Measurements from ENCODE around the gene SLC36A2. TPM values are rescaled to one million over a fixed set of nuclear protein-coding genes. Genes with fewer than 3 reads are reported as not detected.

The SLC36A2 gene
- polyA plus RNA-seq, 3 donors from 2014 or later = not detected

- Mint-ChIP-seq H3K27me3 (ENCODE audit: low read depth in 3 of 3) (peaks cover 0 to 3% (median 3%) of the 10 kb centered on the region in 3 donors), H3K4me3 (no peak overlapping the region), H3K9me3 (no peaks in the 10 kb centered on the region), H3K27ac (no peak overlapping the region), H3K4me1 (no peaks in the 10 kb centered on the region), H3K36me3 (no peaks in the 10 kb centered on the region)
- no peak for DNase-seq
Observed at GRCh38 chr5:151288180-151288579, 59.2 kb downstream of the SLC36A2 start.

DNA sequence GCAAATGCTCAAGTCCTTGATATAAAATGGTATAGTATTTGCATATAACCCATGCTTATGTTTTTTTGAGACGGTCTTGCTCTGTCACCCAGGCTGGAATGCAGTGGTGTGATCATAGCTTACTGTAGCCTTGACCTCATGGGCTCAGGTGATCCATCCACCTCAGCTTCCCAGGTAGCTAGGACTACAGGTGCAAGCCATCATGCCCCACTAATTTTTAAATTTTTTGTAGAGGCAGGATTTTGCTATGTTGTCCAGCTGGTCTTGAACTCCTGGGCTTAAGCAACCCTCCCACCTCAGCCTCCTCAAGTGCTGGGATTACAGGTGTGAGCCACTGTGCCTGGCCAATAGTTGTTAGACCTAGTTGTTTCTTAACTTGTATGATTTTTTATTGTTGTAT, 61.1 kb downstream of the SLC36A2 start:
- DNase-seq = no peak
- Mint-ChIP-seq H3K27me3 (ENCODE audit: low read depth in 3 of 3) (peaks cover 0 to 4% (median 3%) of the 10 kb centered on the region in 3 donors), H3K4me1 (no peaks in the 10 kb centered on the region), H3K27ac (no peak overlapping the region), H3K4me3 (no peak overlapping the region), H3K36me3 (no peaks in the 10 kb centered on the region), H3K9me3 (no peaks in the 10 kb centered on the region)

GRCh38 chr5:151285683-151286082, 61.7 kb downstream of the SLC36A2 start:
- Mint-ChIP-seq H3K4me3 (no peak overlapping the region), H3K36me3 (no peaks in the 10 kb centered on the region)

GRCh38 chr5:151284392-151284967, 62.9 kb downstream of the SLC36A2 start:
- H3K9me3 Mint-ChIP-seq = no peaks in the 10 kb centered on the region
- no peak overlapping the region for H3K27ac Mint-ChIP-seq
- H3K36me3 Mint-ChIP-seq = no peaks in the 10 kb centered on the region
- no peak overlapping the region for H3K4me3 Mint-ChIP-seq
- H3K4me1 Mint-ChIP-seq = no peaks in the 10 kb centered on the region
- peaks cover 0 to 4% (median 3%) of the 10 kb centered on the region in 3 donors for H3K27me3 Mint-ChIP-seq (ENCODE audit: low read depth in 3 of 3)
- DNase-seq = no peak

More at GRCh38 chr5:151285683-151286082, 61.7 kb downstream of the SLC36A2 start:
- H3K27me3 Mint-ChIP-seq (ENCODE audit: low read depth in 3 of 3) = peaks cover 0 to 4% (median 3%) of the 10 kb centered on the region in 3 donors
- DNase-seq = no peak
- H3K4me1 Mint-ChIP-seq = no peaks in the 10 kb centered on the region
- no peaks in the 10 kb centered on the region for H3K9me3 Mint-ChIP-seq
- H3K27ac Mint-ChIP-seq = no peak overlapping the region

DNA sequence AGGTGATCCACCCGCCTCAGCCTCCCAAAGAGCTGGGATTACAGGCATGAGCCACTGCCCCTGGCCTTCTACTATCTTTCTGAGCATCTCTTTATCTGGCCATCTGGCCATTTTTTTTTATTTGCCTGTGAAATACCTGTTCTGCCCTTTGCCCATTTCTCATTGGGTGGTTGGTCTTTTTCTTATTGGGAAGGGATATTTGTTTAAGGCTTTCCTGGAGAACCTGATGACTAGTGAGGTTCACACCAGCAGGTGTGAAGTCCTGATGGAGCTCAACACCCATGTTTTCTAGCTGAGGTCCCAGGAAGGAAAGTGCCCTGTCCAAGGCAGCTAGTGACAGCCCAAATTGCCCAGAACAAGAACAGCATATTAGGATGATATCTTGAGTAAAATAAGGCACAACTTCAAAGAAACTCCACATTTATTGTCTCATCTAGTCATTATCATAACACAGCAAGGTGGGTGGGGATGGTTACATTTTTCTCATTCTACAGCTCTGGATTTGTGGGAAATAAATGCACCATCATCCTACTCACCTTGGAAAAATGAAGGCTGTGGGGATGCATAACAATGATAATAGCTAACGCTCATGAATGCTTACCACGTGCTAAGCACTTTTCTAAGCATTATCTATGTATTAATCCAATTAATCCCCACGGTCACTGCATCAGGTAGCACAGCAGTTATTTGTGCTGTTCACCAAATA, 64.1 kb downstream of the SLC36A2 start:
- Mint-ChIP-seq H3K27ac (no peak overlapping the region), H3K36me3 (no peaks in the 10 kb centered on the region), H3K9me3 (no peaks in the 10 kb centered on the region), H3K4me1 (no peaks in the 10 kb centered on the region), H3K4me3 (no peak overlapping the region), H3K27me3 (ENCODE audit: low read depth in 3 of 3) (peaks cover 0 to 4% (median 3%) of the 10 kb centered on the region in 3 donors)
- no peak for DNase-seq

GRCh38 chr5:151281001-151281639, 66.2 kb downstream of the SLC36A2 start:
- no peaks in the 10 kb centered on the region for H3K36me3 Mint-ChIP-seq
- no peaks in the 10 kb centered on the region for H3K9me3 Mint-ChIP-seq
- no peak for DNase-seq
- no peak overlapping the region for H3K4me3 Mint-ChIP-seq
- H3K27ac Mint-ChIP-seq = no peak overlapping the region
- H3K4me1 Mint-ChIP-seq = no peaks in the 10 kb centered on the region
- H3K27me3 Mint-ChIP-seq (ENCODE audit: low read depth in 3 of 3) = peaks cover 0 to 6% (median 3%) of the 10 kb centered on the region in 3 donors

- H3K9me3 Mint-ChIP-seq = no peaks in the 10 kb centered on the region
- no peaks in the 10 kb centered on the region for H3K4me1 Mint-ChIP-seq
- no peaks in the 10 kb centered on the region for H3K36me3 Mint-ChIP-seq
- H3K27me3 Mint-ChIP-seq (ENCODE audit: low read depth in 3 of 3) = peaks cover 0 to 4% (median 3%) of the 10 kb centered on the region in 3 donors
- no peak overlapping the region for H3K4me3 Mint-ChIP-seq
- no peak for DNase-seq
- no peak overlapping the region for H3K27ac Mint-ChIP-seq
Observed at GRCh38 chr5:151280443-151280842, 66.9 kb downstream of the SLC36A2 start.

- H3K27me3 Mint-ChIP-seq (ENCODE audit: low read depth in 3 of 3) = peaks cover 0 to 3% (median 0%) of the 10 kb centered on the region in 3 donors
- no peak for DNase-seq
- no peaks in the 10 kb centered on the region for H3K9me3 Mint-ChIP-seq
- H3K27ac Mint-ChIP-seq = no peak overlapping the region
- H3K4me3 Mint-ChIP-seq = no peak overlapping the region
- H3K36me3 Mint-ChIP-seq = no peaks in the 10 kb centered on the region
- no peaks in the 10 kb centered on the region for H3K4me1 Mint-ChIP-seq
Observed at GRCh38 chr5:151278845-151279244, 68.5 kb downstream of the SLC36A2 start.

DNA sequence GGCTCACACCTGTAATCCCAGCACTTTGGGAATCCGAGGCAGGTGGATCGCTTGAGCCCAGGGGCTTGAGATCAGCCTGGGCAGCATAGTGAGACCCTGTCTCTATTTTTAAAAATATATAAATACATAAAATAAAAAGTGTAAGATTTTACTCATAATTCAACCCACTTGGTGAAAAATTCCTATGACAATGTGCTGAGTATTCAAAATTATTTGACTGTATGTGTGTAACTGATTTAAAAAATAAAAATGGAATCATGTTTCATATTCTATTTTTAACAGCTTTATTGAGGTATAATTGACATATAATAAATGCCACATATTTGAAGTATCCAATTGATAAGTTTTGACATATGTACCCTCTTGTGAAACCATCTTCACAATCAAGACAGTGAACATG, 71.6 kb downstream of the SLC36A2 start:
- peaks cover 0 to 2% (median 0%) of the 10 kb centered on the region in 3 donors for H3K27me3 Mint-ChIP-seq (ENCODE audit: low read depth in 3 of 3)
- no peak for DNase-seq
- H3K9me3 Mint-ChIP-seq = no peaks in the 10 kb centered on the region
- H3K27ac Mint-ChIP-seq = no peak overlapping the region
- no peak overlapping the region for H3K4me3 Mint-ChIP-seq
- no peaks in the 10 kb centered on the region for H3K4me1 Mint-ChIP-seq
- no peaks in the 10 kb centered on the region for H3K36me3 Mint-ChIP-seq

- Mint-ChIP-seq H3K4me1 (no peaks in the 10 kb centered on the region), H3K36me3 (no peaks in the 10 kb centered on the region), H3K4me3 (no peak overlapping the region), H3K27me3 (ENCODE audit: low read depth in 3 of 3) (peaks cover 0 to 2% (median 0%) of the 10 kb centered on the region in 3 donors), H3K27ac (no peak overlapping the region), H3K9me3 (no peaks in the 10 kb centered on the region)
- no peak for DNase-seq
Observed at GRCh38 chr5:151274666-151275065, 72.7 kb downstream of the SLC36A2 start.

DNA sequence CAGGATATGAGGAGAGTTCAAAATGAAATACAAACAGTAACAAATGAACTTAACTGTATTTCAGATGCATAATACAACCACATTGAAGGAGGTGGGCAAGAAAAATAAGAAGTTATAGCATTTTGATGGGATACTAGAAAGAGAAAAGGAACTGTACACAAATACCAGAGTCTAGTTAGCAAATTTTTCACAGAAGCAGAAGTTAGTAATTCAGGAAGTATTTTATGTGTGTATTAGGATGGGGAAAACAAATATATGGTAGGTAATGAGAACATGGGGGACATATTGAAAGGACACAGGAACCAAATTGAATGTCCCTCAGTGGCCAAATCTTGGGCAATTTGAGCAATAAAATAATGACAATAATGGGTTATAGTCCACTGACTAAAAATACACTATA, 76.0 kb downstream of the SLC36A2 start:
- Mint-ChIP-seq H3K4me3 (no peak overlapping the region), H3K36me3 (peaks cover 0 to 16% (median 10%) of the 10 kb centered on the region in 3 donors), H3K4me1 (no peaks in the 10 kb centered on the region), H3K27me3 (ENCODE audit: low read depth in 3 of 3) (no peaks in the 10 kb centered on the region), H3K27ac (no peak overlapping the region), H3K9me3 (no peaks in the 10 kb centered on the region)
- no peak for DNase-seq

- Mint-ChIP-seq H3K4me1 (no peaks in the 10 kb centered on the region), H3K9me3 (no peaks in the 10 kb centered on the region), H3K36me3 (peaks cover 0 to 18% (median 10%) of the 10 kb centered on the region in 3 donors), H3K27me3 (ENCODE audit: low read depth in 3 of 3) (no peaks in the 10 kb centered on the region), H3K27ac (no peak overlapping the region), H3K4me3 (no peak overlapping the region)
- no peak for DNase-seq
Observed at GRCh38 chr5:151270599-151270998, 76.8 kb downstream of the SLC36A2 start.

DNA sequence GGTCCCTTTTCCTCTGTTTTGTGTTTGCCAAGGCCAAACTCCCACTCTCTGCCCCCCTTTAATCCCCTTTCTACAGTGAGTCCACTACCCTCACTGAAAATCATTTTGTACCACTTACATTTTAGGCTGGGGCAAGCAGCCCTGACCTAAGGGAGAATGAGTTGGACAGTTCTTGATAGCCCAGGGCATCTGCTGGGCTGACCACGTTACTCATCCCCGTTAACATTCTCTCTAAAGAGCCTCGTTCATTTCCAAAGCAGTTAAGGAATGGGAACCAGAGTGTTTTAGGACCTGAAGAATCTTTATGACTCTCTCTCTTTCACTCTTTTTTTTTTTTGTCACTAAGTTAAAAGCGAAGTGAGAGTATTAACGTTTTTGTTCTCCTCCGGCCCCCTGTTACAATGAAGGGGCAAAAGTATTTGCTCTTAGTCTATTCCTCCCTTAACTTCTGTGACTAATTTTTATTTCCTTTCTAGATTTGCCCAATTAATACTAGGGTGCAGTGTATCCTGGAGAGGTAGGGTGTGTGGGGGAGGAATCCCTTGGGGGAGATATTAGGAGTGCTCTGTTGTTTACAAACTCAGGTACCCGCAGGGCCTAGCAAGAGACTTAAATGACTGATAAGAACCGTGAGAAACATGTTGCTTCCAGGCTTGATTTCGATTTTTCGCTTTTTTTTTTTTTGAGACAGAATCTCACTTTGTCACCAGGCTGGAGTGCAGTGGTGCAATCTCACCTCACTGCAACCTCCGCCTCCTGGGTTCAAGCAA, 79.7 kb downstream of the SLC36A2 start:
- H3K36me3 Mint-ChIP-seq = peaks cover 3 to 25% (median 25%) of the 10 kb centered on the region in 3 donors
- no peaks in the 10 kb centered on the region for H3K4me1 Mint-ChIP-seq
- no peaks in the 10 kb centered on the region for H3K9me3 Mint-ChIP-seq
- H3K27me3 Mint-ChIP-seq (ENCODE audit: low read depth in 3 of 3) = no peaks in the 10 kb centered on the region
- DNase-seq = no peak
- no peak overlapping the region for H3K4me3 Mint-ChIP-seq
- H3K27ac Mint-ChIP-seq = no peak overlapping the region

Measured in immature natural killer cell (primary cell).